Tibial artery (tissue), 4 donors: ENCODE measurements around the gene INO80.
"Not testable (repeated sequence)": the region's sequence is repeated elsewhere in the genome, so short reads cannot be mapped to it uniquely, and the experiment has no call there.

Source experiments
- DNase-seq, 2 donors: peaks; one replicate each; pipeline ENCODE4 v3.0.0-alpha.2; 2019
- H3K27ac ChIP-seq, 2 donors: fragments of 200-600 bp; sonication (generic) in 1 of 2; 1 replicate in 1 of 2; 2 replicates in 1 of 2; pipeline ENCODE4 v1.5.1; 2018 to 2019; ENCODE audit warnings: mild to moderate bottlenecking in 1 of 2
- H3K27me3 ChIP-seq, 2 donors: fragments of 200-600 bp; sonication (generic) in 1 of 2; one replicate each; pipeline versions ENCODE4 v1.5.1 to v1.6.0; 2016 to 2019
- H3K36me3 ChIP-seq, 3 donors: fragments of 200-600 bp; sonication (generic) in 2 of 3; one replicate each; pipeline ENCODE4 v1.5.1; 2016 to 2019; ENCODE audit warnings: mild to moderate bottlenecking in 2 of 3
- H3K4me1 ChIP-seq, 4 donors: fragments of 200-600 bp; sonication (generic) in 2 of 4; 1 replicate in 3 of 4; 2 replicates in 1 of 4; pipeline ENCODE4 v1.5.1; 2016 to 2019
- H3K4me3 ChIP-seq, 2 donors: fragments of 200-600 bp; sonication (generic) in 1 of 2; 1 replicate in 1 of 2; 2 replicates in 1 of 2; pipeline ENCODE4 v1.5.1; 2018 to 2019; ENCODE audit warnings: mild to moderate bottlenecking in 2 of 2
- H3K9me3 ChIP-seq, 3 donors: fragments of 200-600 bp; sonication (generic) in 1 of 3; one replicate each; pipeline ENCODE4 v1.5.1; 2016 to 2019
- CTCF ChIP-seq, 2 experiments: fragments of 200-600 bp in 1 of 2; fragments of 450-650 bp in 1 of 2; IDR thresholded peaks; one replicate each; pipeline ENCODE4 v1.5.1; 2017 to 2019; ENCODE audit warnings: antibody characterized with exemption in 2 of 2, mild to moderate bottlenecking in 1 of 2, moderate library complexity in 1 of 2
- intact Hi-C: fragments of 100-400 bp; cut with DNase I; formaldehyde crosslinking; loops from one replicate; pipeline ENCODE4 v1.15.0; 2023; ENCODE audit warnings: low total_unique reads

INO80 gene

GRCh38 chr15:40964006-40964405 is 152.1 kb downstream of the INO80 start:
- intact Hi-C loops, result no loop called here
- Histone ChIP-seq H3K36me3 (no peaks in the 10 kb centered on the region), H3K27me3 (no peaks in the 10 kb centered on the region), H3K9me3 (no peaks in the 10 kb centered on the region), H3K4me1 (peaks cover 0 to 4% (median 0%) of the 10 kb centered on the region in 4 donors), H3K4me3 (no peak overlapping the region), H3K27ac (no peak overlapping the region)
- no peak for DNase-seq
- no peak for TF ChIP-seq CTCF (IDR thresholded peaks at IDR 0.05)

- H3K27ac ChIP-seq, result no peak overlapping the region
- H3K27me3 ChIP-seq, result no peaks in the 10 kb centered on the region
- DNase-seq, result no peak
- no peaks in the 10 kb centered on the region for H3K36me3 ChIP-seq
- no peak for TF ChIP-seq CTCF (IDR thresholded peaks at IDR 0.05)
- intact Hi-C loops, result no loop called here
- H3K9me3 ChIP-seq, result no peaks in the 10 kb centered on the region
- peaks cover 0 to 6% (median under 1%) of the 10 kb centered on the region in 4 donors for H3K4me1 ChIP-seq
- no peak overlapping the region for H3K4me3 ChIP-seq
These were observed 152.9 kb downstream of the INO80 start for GRCh38 chr15:40963201-40963600.

GRCh38 chr15:40962317-40962716 is 153.8 kb downstream of the INO80 start:
- H3K27ac ChIP-seq, H3K4me3 ChIP-seq, intact Hi-C loops, H3K36me3 ChIP-seq, H3K9me3 ChIP-seq, DNase-seq, H3K27me3 ChIP-seq: not testable (repeated sequence)
- peaks cover 0 to 15% (median 7%) of the 10 kb centered on the region in 4 donors for H3K4me1 ChIP-seq

- not testable (repeated sequence) for H3K27ac ChIP-seq, H3K4me3 ChIP-seq, H3K36me3 ChIP-seq
These were observed 154.3 kb downstream of the INO80 start for GRCh38 chr15:40961740-40962139.

DNA sequence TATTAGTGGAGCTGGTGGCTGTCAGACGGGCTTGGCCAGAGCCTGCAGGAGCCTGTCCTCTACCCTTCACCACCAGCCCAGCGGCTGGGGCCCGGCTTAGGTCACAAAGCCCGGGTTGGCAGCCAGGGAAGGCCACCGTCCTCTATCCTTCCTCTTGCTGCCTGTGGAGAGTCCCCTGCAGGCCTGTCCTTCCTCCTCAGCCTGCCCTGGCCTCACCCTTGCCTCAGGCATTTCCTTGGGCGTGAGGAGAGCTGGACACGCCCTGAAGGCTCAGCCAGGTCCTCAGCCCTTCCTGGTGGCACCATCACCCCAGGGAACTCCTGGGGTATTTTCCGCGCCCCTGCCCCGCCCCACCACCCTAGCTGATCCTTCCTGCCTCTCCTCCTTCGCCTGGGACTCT is 155.2 kb downstream of the INO80 start:
- intact Hi-C loops, result no loop called here
- H3K27ac ChIP-seq, result no peak overlapping the region
- H3K9me3 ChIP-seq, result no peaks in the 10 kb centered on the region
- no peaks in the 10 kb centered on the region for H3K36me3 ChIP-seq
- TF ChIP-seq CTCF (IDR thresholded peaks at IDR 0.05), result no peak
- H3K27me3 ChIP-seq, result no peaks in the 10 kb centered on the region
- no peak for DNase-seq
- H3K4me3 ChIP-seq, result no peak overlapping the region
- peaks cover 0 to 25% (median 19%) of the 10 kb centered on the region in 4 donors for H3K4me1 ChIP-seq

More at GRCh38 chr15:40961740-40962139, 154.3 kb downstream of the INO80 start:
- DNase-seq, intact Hi-C loops, H3K27me3 ChIP-seq, H3K9me3 ChIP-seq: not testable (repeated sequence)
- H3K4me1 ChIP-seq, result peaks cover 0 to 21% (median 13%) of the 10 kb centered on the region in 4 donors

- DNase-seq, result no peak
- intact Hi-C loops, result no loop called here
- H3K4me1 ChIP-seq, result peaks cover 0 to 31% (median 24%) of the 10 kb centered on the region in 4 donors
- no peak overlapping the region for H3K4me3 ChIP-seq
- no peaks in the 10 kb centered on the region for H3K27me3 ChIP-seq
- H3K36me3 ChIP-seq, result no peaks in the 10 kb centered on the region
- no peak overlapping the region for H3K27ac ChIP-seq
- no peaks in the 10 kb centered on the region for H3K9me3 ChIP-seq
- no peak for TF ChIP-seq CTCF (IDR thresholded peaks at IDR 0.05)
These were observed 155.8 kb downstream of the INO80 start for GRCh38 chr15:40960151-40960885.
